ENCODE data around the gene BABAM1. TPM values are rescaled to one million over a fixed set of nuclear protein-coding genes. Genes with fewer than 3 reads are reported as not detected.

Gene BABAM1
- total RNA-seq, 1 donor from 2014 or later: 92.5 TPM

DNA sequence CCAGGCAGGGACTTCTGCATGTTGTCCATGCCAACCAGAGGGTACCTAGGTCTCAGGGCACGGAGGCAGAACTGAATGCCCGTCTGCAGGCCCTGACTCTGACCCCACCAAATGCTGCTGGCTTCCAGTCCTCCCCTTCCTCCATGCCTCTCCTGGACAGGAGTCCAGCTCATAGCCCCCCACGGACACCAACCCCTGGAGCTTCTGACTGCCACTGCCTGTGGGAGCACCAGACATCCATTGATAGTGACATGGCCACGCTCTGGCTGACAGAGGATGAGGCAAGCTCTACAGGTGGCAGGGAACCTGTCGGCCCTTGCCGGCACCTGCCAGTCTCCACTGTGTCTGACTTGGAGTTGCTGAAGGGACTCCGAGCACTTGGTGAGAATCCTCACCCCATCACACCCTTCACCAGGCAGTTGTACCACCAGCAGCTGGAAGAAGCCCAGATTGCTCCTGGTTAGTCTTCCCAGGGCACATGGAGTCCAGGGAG is 16.3 kb downstream of the BABAM1 start:
- DNase-seq (ENCODE audit: extremely low spot score, unreplicated experiment): no peak
- TF ChIP-seq, protein P1, sequence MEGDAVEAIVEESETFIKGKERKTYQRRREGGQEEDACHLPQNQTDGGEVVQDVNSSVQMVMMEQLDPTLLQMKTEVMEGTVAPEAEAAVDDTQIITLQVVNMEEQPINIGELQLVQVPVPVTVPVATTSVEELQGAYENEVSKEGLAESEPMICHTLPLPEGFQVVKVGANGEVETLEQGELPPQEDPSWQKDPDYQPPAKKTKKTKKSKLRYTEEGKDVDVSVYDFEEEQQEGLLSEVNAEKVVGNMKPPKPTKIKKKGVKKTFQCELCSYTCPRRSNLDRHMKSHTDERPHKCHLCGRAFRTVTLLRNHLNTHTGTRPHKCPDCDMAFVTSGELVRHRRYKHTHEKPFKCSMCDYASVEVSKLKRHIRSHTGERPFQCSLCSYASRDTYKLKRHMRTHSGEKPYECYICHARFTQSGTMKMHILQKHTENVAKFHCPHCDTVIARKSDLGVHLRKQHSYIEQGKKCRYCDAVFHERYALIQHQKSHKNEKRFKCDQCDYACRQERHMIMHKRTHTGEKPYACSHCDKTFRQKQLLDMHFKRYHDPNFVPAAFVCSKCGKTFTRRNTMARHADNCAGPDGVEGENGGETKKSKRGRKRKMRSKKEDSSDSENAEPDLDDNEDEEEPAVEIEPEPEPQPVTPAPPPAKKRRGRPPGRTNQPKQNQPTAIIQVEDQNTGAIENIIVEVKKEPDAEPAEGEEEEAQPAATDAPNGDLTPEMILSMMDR (IDR thresholded peaks at IDR 0.05): no peak
- H3K4me3 Mint-ChIP-seq (ENCODE audit: unreplicated experiment): no peak overlapping the region
- H3K4me1 Mint-ChIP-seq (ENCODE audit: unreplicated experiment): peaks cover 3% of the 10 kb centered on the region
- no peak overlapping the region for H3K27ac Mint-ChIP-seq (ENCODE audit: unreplicated experiment)
- H3K9me3 Mint-ChIP-seq (ENCODE audit: unreplicated experiment): no peaks in the 10 kb centered on the region
- no peaks in the 10 kb centered on the region for H3K27me3 Mint-ChIP-seq (ENCODE audit: unreplicated experiment)
- no peaks in the 10 kb centered on the region for H3K36me3 Mint-ChIP-seq (ENCODE audit: unreplicated experiment)

DNA sequence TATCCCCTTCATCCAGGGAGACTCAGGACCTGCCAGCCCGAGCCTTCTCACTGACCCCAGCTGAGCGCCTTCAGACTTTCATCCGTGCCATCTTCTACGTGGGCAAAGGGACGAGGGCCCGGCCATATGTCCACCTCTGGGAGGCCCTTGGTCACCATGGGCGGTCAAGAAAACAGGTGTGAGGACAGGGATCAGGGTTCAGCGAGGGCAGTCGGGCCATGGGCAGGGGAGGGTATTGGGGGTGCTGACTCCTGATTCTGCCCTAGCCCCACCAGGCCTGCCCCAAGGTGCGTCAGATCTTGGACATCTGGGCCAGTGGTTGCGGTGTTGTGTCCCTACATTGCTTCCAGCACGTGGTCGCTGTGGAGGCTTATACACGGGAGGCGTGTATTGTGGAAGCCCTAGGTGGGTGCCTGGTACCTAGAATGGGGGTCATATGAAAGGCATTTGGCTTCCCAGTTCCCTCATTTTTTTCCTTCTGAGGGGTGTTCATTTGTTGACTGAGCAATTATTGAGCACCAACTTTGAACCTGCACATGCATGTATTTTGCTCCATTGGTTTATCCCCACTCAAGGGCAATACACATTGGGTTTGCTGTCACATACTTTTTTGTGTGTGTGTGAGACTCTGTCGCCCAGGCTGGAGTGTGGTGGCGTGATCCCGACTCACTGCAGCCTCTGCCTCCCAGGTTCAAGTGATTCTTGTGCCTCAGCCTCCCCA is 18.3 kb downstream of the BABAM1 start:
- Mint-ChIP-seq H3K36me3 (ENCODE audit: unreplicated experiment) (no peaks in the 10 kb centered on the region), H3K4me1 (ENCODE audit: unreplicated experiment) (peaks cover 6% of the 10 kb centered on the region), H3K4me3 (ENCODE audit: unreplicated experiment) (no peak overlapping the region), H3K9me3 (ENCODE audit: unreplicated experiment) (no peaks in the 10 kb centered on the region), H3K27ac (ENCODE audit: unreplicated experiment) (no peak overlapping the region), H3K27me3 (ENCODE audit: unreplicated experiment) (no peaks in the 10 kb centered on the region)
- TF ChIP-seq, protein P1 (IDR thresholded peaks at IDR 0.05): no peak
- no peak for DNase-seq (ENCODE audit: extremely low spot score, unreplicated experiment)

DNA sequence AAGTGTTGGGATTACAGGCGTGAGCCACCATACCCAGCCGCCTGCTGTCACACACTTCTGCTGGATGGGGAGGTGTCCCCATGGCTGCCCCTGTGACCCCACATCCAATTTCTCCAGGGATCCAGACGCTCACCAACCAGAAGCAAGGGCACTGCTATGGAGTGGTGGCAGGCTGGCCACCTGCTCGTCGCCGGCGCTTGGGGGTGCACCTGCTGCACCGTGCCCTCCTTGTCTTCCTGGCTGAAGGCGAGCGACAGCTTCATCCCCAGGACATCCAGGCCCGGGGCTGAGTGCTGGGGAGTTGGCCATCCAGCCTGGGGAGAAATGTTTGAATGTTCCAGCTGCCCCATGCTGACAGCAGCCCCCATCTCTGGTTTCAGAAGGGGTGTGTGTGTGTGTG is 19.0 kb downstream of the BABAM1 start:
- Mint-ChIP-seq H3K4me1 (ENCODE audit: unreplicated experiment) (peaks cover 6% of the 10 kb centered on the region), H3K36me3 (ENCODE audit: unreplicated experiment) (no peaks in the 10 kb centered on the region), H3K27me3 (ENCODE audit: unreplicated experiment) (no peaks in the 10 kb centered on the region), H3K27ac (ENCODE audit: unreplicated experiment) (no peak overlapping the region), H3K9me3 (ENCODE audit: unreplicated experiment) (no peaks in the 10 kb centered on the region), H3K4me3 (ENCODE audit: unreplicated experiment) (no peak overlapping the region)
- no peak for DNase-seq (ENCODE audit: extremely low spot score, unreplicated experiment)
- TF ChIP-seq, protein P1 (IDR thresholded peaks at IDR 0.05): no peak

DNA sequence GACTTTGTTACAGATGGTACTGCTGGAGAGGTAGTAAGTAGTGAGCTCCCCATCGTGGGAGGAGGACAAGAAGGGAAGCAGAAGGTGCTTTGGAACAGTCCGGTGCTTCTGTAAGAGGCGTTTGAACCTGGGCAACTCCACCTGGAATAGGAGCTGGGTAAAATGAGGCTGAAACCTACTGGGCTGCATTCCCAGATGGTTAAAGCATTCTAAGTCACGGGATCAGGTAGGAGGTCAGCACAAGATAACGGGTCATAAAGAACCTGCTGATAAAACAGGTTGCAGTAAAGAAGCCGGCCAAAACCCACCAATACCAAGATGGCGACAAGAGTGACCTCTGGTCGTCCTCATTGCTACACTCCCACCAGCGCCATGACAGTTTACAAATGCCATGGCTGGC is 19.5 kb downstream of the BABAM1 start:
- H3K4me3 Mint-ChIP-seq (ENCODE audit: unreplicated experiment): no peak overlapping the region
- no peak for DNase-seq (ENCODE audit: extremely low spot score, unreplicated experiment)
- H3K4me1 Mint-ChIP-seq (ENCODE audit: unreplicated experiment): peaks cover 6% of the 10 kb centered on the region
- H3K27me3 Mint-ChIP-seq (ENCODE audit: unreplicated experiment): no peaks in the 10 kb centered on the region
- no peak overlapping the region for H3K27ac Mint-ChIP-seq (ENCODE audit: unreplicated experiment)
- H3K9me3 Mint-ChIP-seq (ENCODE audit: unreplicated experiment): no peaks in the 10 kb centered on the region
- TF ChIP-seq, protein P1 (IDR thresholded peaks at IDR 0.05): no peak
- H3K36me3 Mint-ChIP-seq (ENCODE audit: unreplicated experiment): no peaks in the 10 kb centered on the region

DNA sequence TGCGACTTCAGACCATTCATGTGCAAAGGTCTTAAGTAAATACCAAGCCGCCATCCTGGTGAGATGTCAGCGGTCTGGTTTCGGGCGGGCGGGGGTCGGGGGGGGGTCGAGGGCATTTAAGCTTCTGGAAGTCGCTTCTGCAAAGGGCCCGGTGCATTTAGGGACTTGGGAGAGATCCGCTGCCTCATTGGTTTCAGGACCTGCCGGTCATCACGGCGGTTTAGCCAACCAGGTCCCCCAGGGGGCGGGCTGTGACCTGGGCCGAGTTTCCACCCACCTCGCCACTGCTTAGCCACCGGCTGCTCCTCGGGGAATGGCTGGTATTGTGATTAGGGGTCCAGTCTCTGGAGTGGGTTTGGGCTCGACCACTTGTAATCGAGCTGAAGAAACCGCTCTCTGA is 22.2 kb downstream of the BABAM1 start:
- Mint-ChIP-seq H3K9me3 (ENCODE audit: unreplicated experiment) (no peaks in the 10 kb centered on the region), H3K27ac (ENCODE audit: unreplicated experiment) (no peak overlapping the region), H3K36me3 (ENCODE audit: unreplicated experiment) (no peaks in the 10 kb centered on the region), H3K27me3 (ENCODE audit: unreplicated experiment) (no peaks in the 10 kb centered on the region), H3K4me3 (ENCODE audit: unreplicated experiment) (no peak overlapping the region), H3K4me1 (ENCODE audit: unreplicated experiment) (peaks cover 10% of the 10 kb centered on the region)
- TF ChIP-seq, protein P1 (IDR thresholded peaks at IDR 0.05): no peak
- peak; percentile 89 for DNase-seq (ENCODE audit: extremely low spot score, unreplicated experiment)
